Measurements from ENCODE around the gene GLA. TPM values are rescaled to one million over a fixed set of nuclear protein-coding genes. Genes with fewer than 3 reads are reported as not detected.

GLA gene
- total RNA-seq, 1 experiment from 2014 or later: 46.0 TPM

- ChIA-PET POLR2A (no interaction called here), CTCF (no interaction called here)
- Histone ChIP-seq H3K4me1 (no peaks in the 10 kb centered on the region), H3K36me3 (ENCODE audit: control insufficient read depth, insufficient read depth, low read length) (no peaks in the 10 kb centered on the region), H3K4me3 (ENCODE audit: low read depth, low read length) (no peak overlapping the region), H3K27me3 (replicated peaks; ENCODE audit: control insufficient read depth, insufficient read depth, low read length) (no peaks in the 10 kb centered on the region; the same call in 1 of the 2 replicates), H3K9me3 (no peaks in the 10 kb centered on the region)
- Mint-ChIP-seq H3K27me3 (ENCODE audit: insufficient read depth, unreplicated experiment) (peaks cover 5% of the 10 kb centered on the region), H3K27ac (ENCODE audit: unreplicated experiment) (no peak overlapping the region), H3K9me3 (ENCODE audit: unreplicated experiment) (no peaks in the 10 kb centered on the region), H3K4me3 (ENCODE audit: unreplicated experiment) (no peak overlapping the region), H3K4me1 (ENCODE audit: low read depth, unreplicated experiment) (no peaks in the 10 kb centered on the region), H3K36me3 (ENCODE audit: insufficient read depth, unreplicated experiment) (no peaks in the 10 kb centered on the region)
- intact Hi-C loops (cut with micrococcal nuclease; ENCODE audit: unreplicated experiment): no loop called here
- DNase-seq: no peak
- BruUV-seq (replicated peaks): no TSS peak
- TF ChIP-seq, protein P1, sequence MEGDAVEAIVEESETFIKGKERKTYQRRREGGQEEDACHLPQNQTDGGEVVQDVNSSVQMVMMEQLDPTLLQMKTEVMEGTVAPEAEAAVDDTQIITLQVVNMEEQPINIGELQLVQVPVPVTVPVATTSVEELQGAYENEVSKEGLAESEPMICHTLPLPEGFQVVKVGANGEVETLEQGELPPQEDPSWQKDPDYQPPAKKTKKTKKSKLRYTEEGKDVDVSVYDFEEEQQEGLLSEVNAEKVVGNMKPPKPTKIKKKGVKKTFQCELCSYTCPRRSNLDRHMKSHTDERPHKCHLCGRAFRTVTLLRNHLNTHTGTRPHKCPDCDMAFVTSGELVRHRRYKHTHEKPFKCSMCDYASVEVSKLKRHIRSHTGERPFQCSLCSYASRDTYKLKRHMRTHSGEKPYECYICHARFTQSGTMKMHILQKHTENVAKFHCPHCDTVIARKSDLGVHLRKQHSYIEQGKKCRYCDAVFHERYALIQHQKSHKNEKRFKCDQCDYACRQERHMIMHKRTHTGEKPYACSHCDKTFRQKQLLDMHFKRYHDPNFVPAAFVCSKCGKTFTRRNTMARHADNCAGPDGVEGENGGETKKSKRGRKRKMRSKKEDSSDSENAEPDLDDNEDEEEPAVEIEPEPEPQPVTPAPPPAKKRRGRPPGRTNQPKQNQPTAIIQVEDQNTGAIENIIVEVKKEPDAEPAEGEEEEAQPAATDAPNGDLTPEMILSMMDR (IDR thresholded peaks at IDR 0.05; ENCODE audit: insufficient read depth in 1 of 2, low read depth in 1 of 2, low read length in 1 of 2, severe bottlenecking in 1 of 2, unreplicated experiment in 1 of 2): no peak
These were observed 36.7 kb downstream of the GLA start for GRCh38 chrX:101370888-101371504.

GRCh38 chrX:101369687-101370086 lies 38.0 kb downstream of the GLA start:
- no TSS peak for BruUV-seq (replicated peaks)
- Mint-ChIP-seq H3K9me3 (ENCODE audit: unreplicated experiment) (no peaks in the 10 kb centered on the region), H3K4me1 (ENCODE audit: low read depth, unreplicated experiment) (no peaks in the 10 kb centered on the region), H3K4me3 (ENCODE audit: unreplicated experiment) (no peak overlapping the region), H3K36me3 (ENCODE audit: insufficient read depth, unreplicated experiment) (no peaks in the 10 kb centered on the region), H3K27me3 (ENCODE audit: insufficient read depth, unreplicated experiment) (peaks cover 5% of the 10 kb centered on the region), H3K27ac (ENCODE audit: unreplicated experiment) (no peak overlapping the region)
- Histone ChIP-seq H3K4me1 (no peaks in the 10 kb centered on the region), H3K27me3 (replicated peaks; ENCODE audit: control insufficient read depth, insufficient read depth, low read length) (no peaks in the 10 kb centered on the region; the same call in 1 of the 2 replicates), H3K9me3 (no peaks in the 10 kb centered on the region), H3K4me3 (ENCODE audit: low read depth, low read length) (no peak overlapping the region), H3K36me3 (ENCODE audit: control insufficient read depth, insufficient read depth, low read length) (no peaks in the 10 kb centered on the region)
- intact Hi-C loops (cut with micrococcal nuclease; ENCODE audit: unreplicated experiment): no loop called here
- CTCF ChIA-PET: no interaction called here
- POLR2A ChIA-PET: no interaction called here
- no peak for DNase-seq
- TF ChIP-seq, protein P1 (IDR thresholded peaks at IDR 0.05; ENCODE audit: insufficient read depth in 1 of 2, low read depth in 1 of 2, low read length in 1 of 2, severe bottlenecking in 1 of 2, unreplicated experiment in 1 of 2): no peak

- POLR2A ChIA-PET: interaction anchor here (1.0 kb wide), 1 partner anchor 39 kb away, joined by 3 read pairs; the partner anchor contains the start of gene GLA
- H3K27ac Mint-ChIP-seq (ENCODE audit: unreplicated experiment): no peak overlapping the region
- BruUV-seq (replicated peaks): no TSS peak
- peaks cover 3% of the 10 kb centered on the region for H3K27me3 Mint-ChIP-seq (ENCODE audit: insufficient read depth, unreplicated experiment)
- Histone ChIP-seq H3K9me3 (no peaks in the 10 kb centered on the region), H3K36me3 (ENCODE audit: control insufficient read depth, insufficient read depth, low read length) (no peaks in the 10 kb centered on the region), H3K27me3 (replicated peaks; ENCODE audit: control insufficient read depth, insufficient read depth, low read length) (no peaks in the 10 kb centered on the region; the same call in 1 of the 2 replicates), H3K4me3 (ENCODE audit: low read depth, low read length) (no peak overlapping the region), H3K4me1 (no peaks in the 10 kb centered on the region)
- CTCF ChIA-PET: no interaction called here
- no peaks in the 10 kb centered on the region for H3K4me1 Mint-ChIP-seq (ENCODE audit: low read depth, unreplicated experiment)
- H3K9me3 Mint-ChIP-seq (ENCODE audit: unreplicated experiment): no peaks in the 10 kb centered on the region
- H3K4me3 Mint-ChIP-seq (ENCODE audit: unreplicated experiment): no peak overlapping the region
- TF ChIP-seq, protein P1 (IDR thresholded peaks at IDR 0.05; ENCODE audit: insufficient read depth in 1 of 2, low read depth in 1 of 2, low read length in 1 of 2, severe bottlenecking in 1 of 2, unreplicated experiment in 1 of 2): no peak
- intact Hi-C loops (cut with micrococcal nuclease; ENCODE audit: unreplicated experiment): no loop called here
- no peaks in the 10 kb centered on the region for H3K36me3 Mint-ChIP-seq (ENCODE audit: insufficient read depth, unreplicated experiment)
- DNase-seq: no peak
These were observed 38.9 kb downstream of the GLA start for GRCh38 chrX:101368800-101369199.
